Lower leg skin (tissue), 4 donors: ENCODE results near the gene UCP3. TPM values are rescaled to one million over a fixed set of nuclear protein-coding genes. Genes with fewer than 3 reads are reported as not detected.

ENCODE experiments used
- DNase-seq, 2 donors: peaks; one replicate each; pipeline ENCODE4 v3.0.0-alpha.2; 2019; ENCODE audit warnings: low spot score in 2 of 2
- H3K4me3 ChIP-seq: fragments of 200-600 bp; sonication (generic); 2 replicates; pipeline ENCODE4 v1.5.1; 2017; ENCODE audit warnings: mild to moderate bottlenecking, low read depth; ENCODE audit not compliant: poor library complexity, severe bottlenecking
- CTCF ChIP-seq, 3 donors: fragments of 450-650 bp; IDR thresholded peaks; one replicate each; pipeline ENCODE4 v1.5.1; 2016; ENCODE audit warnings: antibody characterized with exemption in 3 of 3, mild to moderate bottlenecking in 3 of 3, moderate library complexity in 2 of 3
- POLR2A ChIP-seq, 2 donors: fragments of 450-650 bp; IDR thresholded peaks; one replicate each; pipeline ENCODE4 v1.6.1; 2016 to 2017; ENCODE audit warnings: antibody characterized with exemption in 2 of 2, mild to moderate bottlenecking in 1 of 2, moderate library complexity in 1 of 2
- WGBS, 2 donors: methylation state at CpG; one replicate each; pipeline ENCODE4 v1.1.5; 2018; 5-methylcytosine and 5-hydroxymethylcytosine counted together
- intact Hi-C: fragments of 100-400 bp; cut with DNase I; formaldehyde crosslinking; loops from one replicate; pipeline ENCODE4 v1.15.0; 2023; ENCODE audit warnings: low total_unique reads
- total RNA-seq, 4 donors: library from RNA; depleted of rRNA; stranded (reverse); fragments of >200 nt; gene quantifications; one replicate each; pipeline ENCODE4 v1.1.0, GENCODE V29; 2016

Gene UCP3
- total RNA-seq, 4 donors from 2014 or later = 0.68 to 6.4 (median 3.6) TPM

GRCh38 chr11:74044538-74044937, 35.7 kb upstream of the UCP3 start:
- no peak overlapping the region for H3K4me3 ChIP-seq
- no peak for DNase-seq
- WGBS, 2 donors = 69 to 72% methylated on average over 2 of the region's 2 CpGs
- intact Hi-C loops = no loop called here
- TF ChIP-seq CTCF (IDR thresholded peaks at IDR 0.05) (no peak), POLR2A (IDR thresholded peaks at IDR 0.05) (no peak)

GRCh38 chr11:74043450-74043849, 34.6 kb upstream of the UCP3 start:
- TF ChIP-seq CTCF (IDR thresholded peaks at IDR 0.05) = no peak
- no peak for TF ChIP-seq POLR2A (IDR thresholded peaks at IDR 0.05)
- no peak for DNase-seq
- intact Hi-C loops = no loop called here
- H3K4me3 ChIP-seq = no peak overlapping the region
- 94 to 100% methylated on average over 1 of the region's 1 CpG for WGBS, 2 donors

GRCh38 chr11:74037309-74037708, 28.4 kb upstream of the UCP3 start:
- intact Hi-C loops = no loop called here
- TF ChIP-seq CTCF (IDR thresholded peaks at IDR 0.05) (no peak), POLR2A (IDR thresholded peaks at IDR 0.05) (no peak)
- H3K4me3 ChIP-seq = no peak overlapping the region
- no peak for DNase-seq
- WGBS, 2 donors = 84 to 87% methylated on average over 4 of the region's 4 CpGs

GRCh38 chr11:74035264-74035663, 26.4 kb upstream of the UCP3 start:
- WGBS, 2 donors = 69 to 73% methylated on average over 1 of the region's 1 CpG
- DNase-seq = no peak
- H3K4me3 ChIP-seq = no peak overlapping the region
- TF ChIP-seq POLR2A (IDR thresholded peaks at IDR 0.05) (no peak), CTCF (IDR thresholded peaks at IDR 0.05) (no peak)
- intact Hi-C loops = no loop called here

- 80 to 98% methylated on average over 3 of the region's 3 CpGs for WGBS, 2 donors
- TF ChIP-seq POLR2A (IDR thresholded peaks at IDR 0.05) (no peak), CTCF (IDR thresholded peaks at IDR 0.05) (no peak)
- intact Hi-C loops = no loop called here
- no peak for DNase-seq
- H3K4me3 ChIP-seq = no peak overlapping the region
Measured at GRCh38 chr11:74033046-74033445, 24.2 kb upstream of the UCP3 start.
